Left lung (tissue), 10 donors: ENCODE results near the gene MYO9A. TPM values are rescaled to one million over a fixed set of nuclear protein-coding genes. Genes with fewer than 3 reads are reported as not detected.
A peak's percentile ranks its signal among the peaks of the same experiment; 100 is the strongest.

Experiments used
- ATAC-seq: fragments of 200-7000 bp; cut with Tn5 transposase; one replicate; pipeline ENCODE4 v1.9.1; 2020; ENCODE audit warnings: moderate library complexity
- DNase-seq, 4 donors: peaks; one replicate each; pipeline ENCODE4 v3.0.0-alpha.2; 2013 to 2020
- H3K27ac ChIP-seq, 2 donors: fragments of 200-600 bp; sonication (generic) in 1 of 2; one replicate each; pipeline versions ENCODE4 v1.5.0 to v1.8.0; 2020 to 2021
- H3K27me3 ChIP-seq, 2 donors: fragments of 200-600 bp; sonication (generic) in 1 of 2; one replicate each; pipeline versions ENCODE4 v1.5.0 to v1.8.0; 2020 to 2021
- H3K36me3 ChIP-seq, 2 donors: fragments of 200-600 bp; sonication (generic) in 1 of 2; one replicate each; pipeline versions ENCODE4 v1.5.0 to v1.8.0; 2020 to 2021
- H3K4me1 ChIP-seq, 2 donors: fragments of 200-600 bp; one replicate each; pipeline ENCODE4 v1.8.0; 2021
- H3K4me3 ChIP-seq, 2 donors: fragments of 200-600 bp; sonication (generic) in 1 of 2; one replicate each; pipeline versions ENCODE4 v1.5.0 to v1.8.0; 2020 to 2021; ENCODE audit warnings: mild to moderate bottlenecking in 1 of 2
- H3K9me3 ChIP-seq, 2 donors: fragments of 200-600 bp; sonication (generic) in 1 of 2; one replicate each; pipeline versions ENCODE4 v1.5.0 to v1.8.0; 2020 to 2021
- intact Hi-C, 2 donors: fragments of 100-400 bp; cut with DNase I; formaldehyde crosslinking; loops; one replicate each; pipeline versions ENCODE4 v1.11.2 to v1.14.2; 2022
- polyA plus RNA-seq, 6 donors: library from polyadenylated mRNA; unstranded; fragments of 120-200 nt; gene quantifications; one replicate each; pipeline ENCODE4 v1.2.1, GENCODE V29; 2013; ENCODE audit not compliant: insufficient read length in 6 of 6
- total RNA-seq, 2 donors: library from RNA; stranded (reverse); fragmentation: NEBNext Ultra II Directional; extraction: Animal tissue kit (Norgen Biotek cat#: 25700); gene quantifications; one replicate each; pipeline ENCODE4 v1.2.1, GENCODE V29; 2021
- TF ChIP-seq, protein P1 (sequence below), 2 donors: fragments of 200-600 bp; sonication (generic) in 1 of 2; IDR thresholded peaks; one replicate each; pipeline versions ENCODE4 v1.5.0 to v1.8.0; 2021; ENCODE audit warnings: antibody characterized with exemption in 2 of 2
- donor health status: DM: no; HTN: yes; CAD: no.
- donor health status: DM: no; HTN: no; CAD: no.

MYO9A gene
- total and polyA plus RNA-seq, 8 donors, result 30.8 to 67.4 (median 41.4) TPM

DNA sequence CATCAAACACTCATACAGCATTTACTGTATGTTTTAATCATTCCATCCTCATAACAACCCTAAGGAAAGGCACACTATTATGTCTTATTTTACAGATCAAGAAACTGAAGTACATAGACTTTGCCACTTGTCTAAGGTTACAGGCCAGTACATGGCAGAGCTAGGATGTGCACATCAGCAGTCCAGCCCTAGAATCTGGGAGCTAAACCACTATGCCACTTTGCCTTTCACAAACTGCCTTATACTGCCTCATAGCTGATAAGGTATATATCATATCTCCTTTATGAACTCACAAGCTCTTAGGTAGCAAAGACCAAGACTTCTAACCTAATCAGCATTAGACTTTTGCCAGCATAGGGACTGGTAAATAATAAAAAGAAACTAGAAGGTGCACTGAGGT lies 49.1 kb downstream of the MYO9A start:
- Histone ChIP-seq H3K4me3 (no peak overlapping the region), H3K27ac (no peak overlapping the region), H3K27me3 (no peaks in the 10 kb centered on the region), H3K9me3 (no peaks in the 10 kb centered on the region), H3K36me3 (no peaks in the 10 kb centered on the region), H3K4me1 (no peaks in the 10 kb centered on the region)
- DNase-seq, result no peak
- intact Hi-C loops, result no loop called here
- ATAC-seq, result no peak
- TF ChIP-seq, protein P1, sequence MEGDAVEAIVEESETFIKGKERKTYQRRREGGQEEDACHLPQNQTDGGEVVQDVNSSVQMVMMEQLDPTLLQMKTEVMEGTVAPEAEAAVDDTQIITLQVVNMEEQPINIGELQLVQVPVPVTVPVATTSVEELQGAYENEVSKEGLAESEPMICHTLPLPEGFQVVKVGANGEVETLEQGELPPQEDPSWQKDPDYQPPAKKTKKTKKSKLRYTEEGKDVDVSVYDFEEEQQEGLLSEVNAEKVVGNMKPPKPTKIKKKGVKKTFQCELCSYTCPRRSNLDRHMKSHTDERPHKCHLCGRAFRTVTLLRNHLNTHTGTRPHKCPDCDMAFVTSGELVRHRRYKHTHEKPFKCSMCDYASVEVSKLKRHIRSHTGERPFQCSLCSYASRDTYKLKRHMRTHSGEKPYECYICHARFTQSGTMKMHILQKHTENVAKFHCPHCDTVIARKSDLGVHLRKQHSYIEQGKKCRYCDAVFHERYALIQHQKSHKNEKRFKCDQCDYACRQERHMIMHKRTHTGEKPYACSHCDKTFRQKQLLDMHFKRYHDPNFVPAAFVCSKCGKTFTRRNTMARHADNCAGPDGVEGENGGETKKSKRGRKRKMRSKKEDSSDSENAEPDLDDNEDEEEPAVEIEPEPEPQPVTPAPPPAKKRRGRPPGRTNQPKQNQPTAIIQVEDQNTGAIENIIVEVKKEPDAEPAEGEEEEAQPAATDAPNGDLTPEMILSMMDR (IDR thresholded peaks at IDR 0.05), result no peak

DNA sequence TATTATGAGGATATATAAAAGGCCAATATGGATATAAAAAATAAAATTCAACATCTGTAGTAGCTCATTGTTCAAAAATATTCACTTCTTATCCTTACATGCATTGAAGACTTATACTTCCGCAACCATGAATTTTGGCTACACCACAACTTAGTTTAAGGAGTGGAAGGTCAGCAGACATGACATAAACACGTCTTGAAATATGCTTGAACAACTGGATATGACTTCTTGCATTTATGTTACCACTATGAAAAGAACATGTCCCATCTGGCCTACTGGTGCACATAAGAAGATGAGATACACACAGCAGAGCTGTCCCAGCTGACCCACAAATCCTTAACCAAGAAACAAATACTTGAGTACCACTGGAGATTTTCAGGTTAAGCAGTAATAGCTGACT lies 52.1 kb downstream of the MYO9A start:
- Histone ChIP-seq H3K4me3 (no peak overlapping the region), H3K27me3 (no peaks in the 10 kb centered on the region), H3K4me1 (no peaks in the 10 kb centered on the region), H3K36me3 (no peaks in the 10 kb centered on the region), H3K9me3 (no peaks in the 10 kb centered on the region), H3K27ac (no peak overlapping the region)
- TF ChIP-seq, protein P1 (IDR thresholded peaks at IDR 0.05), result no peak
- ATAC-seq, result no peak
- no peak for DNase-seq
- intact Hi-C loops, result no loop called here

DNA sequence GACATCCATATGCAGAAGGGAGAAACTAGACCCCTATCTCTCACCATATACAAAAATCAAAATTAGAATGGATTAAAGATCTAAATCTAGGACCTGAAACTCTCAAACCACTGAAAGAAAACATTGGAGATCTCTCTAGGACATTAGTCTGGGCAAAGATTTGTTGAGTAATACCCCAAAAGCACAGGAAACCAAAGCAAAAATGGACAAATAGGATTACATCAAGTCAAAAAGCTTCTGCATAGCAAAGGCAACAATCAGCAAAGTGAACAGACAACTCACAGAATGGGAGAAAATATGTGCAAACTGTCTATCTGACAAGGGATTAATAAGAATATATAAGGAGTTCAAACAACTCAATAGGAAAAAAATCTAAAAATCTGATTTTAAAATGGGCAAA lies 54.8 kb downstream of the MYO9A start:
- TF ChIP-seq, protein P1 (IDR thresholded peaks at IDR 0.05), result no peak
- no peaks in the 10 kb centered on the region for H3K9me3 ChIP-seq
- no peaks in the 10 kb centered on the region for H3K36me3 ChIP-seq
- H3K4me3 ChIP-seq, result no peak overlapping the region
- H3K27ac ChIP-seq, result no peak overlapping the region
- no peak for ATAC-seq
- peaks cover 0 to 3% of the 10 kb centered on the region in 2 donors for H3K4me1 ChIP-seq
- no peaks in the 10 kb centered on the region for H3K27me3 ChIP-seq
- DNase-seq, result no peak
- intact Hi-C loops, result no loop called here

DNA sequence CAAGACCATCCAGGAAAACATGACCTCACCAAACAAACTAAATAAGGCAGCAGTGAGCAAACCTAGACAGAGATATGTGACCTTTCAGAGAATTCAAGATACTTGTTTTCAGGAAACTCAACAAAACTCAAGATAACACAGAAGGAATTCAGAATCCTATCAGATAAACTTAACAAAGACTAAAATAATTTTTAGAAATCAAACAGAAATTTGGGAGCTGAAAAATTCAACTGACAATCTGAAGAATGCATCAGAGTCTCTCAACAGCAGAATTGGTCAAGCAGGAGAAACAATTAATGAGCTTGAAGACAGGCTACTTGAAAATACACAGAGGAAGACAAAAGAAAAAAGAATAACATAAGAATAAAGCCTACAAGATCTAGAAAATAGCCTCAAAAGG lies 55.6 kb downstream of the MYO9A start:
- TF ChIP-seq, protein P1 (IDR thresholded peaks at IDR 0.05), result no peak
- intact Hi-C loops, result no loop called here
- no peak overlapping the region for H3K4me3 ChIP-seq
- H3K27me3 ChIP-seq, result no peaks in the 10 kb centered on the region
- DNase-seq, result no peak
- H3K9me3 ChIP-seq, result no peaks in the 10 kb centered on the region
- no peaks in the 10 kb centered on the region for H3K36me3 ChIP-seq
- no peak overlapping the region for H3K27ac ChIP-seq
- peaks cover 6 to 11% of the 10 kb centered on the region in 2 donors for H3K4me1 ChIP-seq
- no peak for ATAC-seq

DNA sequence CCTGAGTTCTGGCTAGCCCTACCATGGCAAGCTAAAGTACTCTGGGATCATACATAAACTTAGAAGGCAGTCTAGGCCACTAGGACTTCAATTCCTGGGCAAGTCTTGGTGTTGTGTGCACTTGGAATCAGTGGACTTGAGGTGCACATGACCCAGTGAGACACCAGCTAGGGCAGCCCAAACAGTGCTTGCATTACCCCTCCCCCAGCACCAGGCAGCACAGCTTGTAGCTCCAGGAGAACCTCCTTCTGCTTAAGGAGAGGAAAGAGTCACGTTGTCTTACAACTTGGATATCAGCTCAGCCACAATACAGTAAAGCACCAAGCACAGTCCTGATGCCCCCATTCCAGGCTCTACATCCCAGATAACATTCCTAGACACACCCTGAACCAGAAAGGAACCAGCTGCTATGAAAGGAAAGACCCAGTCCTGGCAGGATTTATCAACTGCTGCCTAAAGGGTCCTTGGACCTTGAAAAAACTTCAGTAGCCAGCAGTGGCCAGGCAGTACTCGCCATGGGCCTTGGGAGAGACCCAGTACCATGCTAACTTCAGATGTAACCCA lies 57.2 kb downstream of the MYO9A start:
- no peak overlapping the region for H3K27ac ChIP-seq
- peaks cover 7 to 11% of the 10 kb centered on the region in 2 donors for H3K4me1 ChIP-seq
- no peaks in the 10 kb centered on the region for H3K9me3 ChIP-seq
- TF ChIP-seq, protein P1 (IDR thresholded peaks at IDR 0.05), result no peak
- H3K36me3 ChIP-seq, result no peaks in the 10 kb centered on the region
- no peak overlapping the region for H3K4me3 ChIP-seq
- intact Hi-C loops, result no loop called here
- H3K27me3 ChIP-seq, result no peaks in the 10 kb centered on the region
- ATAC-seq (peak; percentile 56), DNase-seq (no peak)
